Measurements from ENCODE around the gene SORL1.

SORL1 gene

DNA sequence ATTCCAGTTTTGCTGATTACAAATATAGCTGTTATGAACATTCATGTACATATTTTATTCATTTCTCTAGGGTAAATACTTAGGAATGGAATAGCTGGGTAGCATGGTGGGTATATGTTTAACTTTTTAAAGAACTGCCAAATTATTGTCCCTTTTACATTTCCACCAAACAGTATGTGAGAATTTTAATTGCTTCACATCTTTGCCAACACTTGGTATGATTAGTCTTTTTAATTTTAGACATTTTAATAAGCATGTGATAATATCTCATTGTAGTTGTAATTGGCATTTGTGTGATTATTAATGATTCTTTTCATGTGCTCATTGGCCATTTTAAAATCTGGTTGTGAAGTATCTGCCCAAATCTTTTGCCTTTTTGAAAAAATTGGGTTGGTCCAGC is 73.3 kb downstream of the SORL1 start:
- TF ChIP-seq, protein P1, sequence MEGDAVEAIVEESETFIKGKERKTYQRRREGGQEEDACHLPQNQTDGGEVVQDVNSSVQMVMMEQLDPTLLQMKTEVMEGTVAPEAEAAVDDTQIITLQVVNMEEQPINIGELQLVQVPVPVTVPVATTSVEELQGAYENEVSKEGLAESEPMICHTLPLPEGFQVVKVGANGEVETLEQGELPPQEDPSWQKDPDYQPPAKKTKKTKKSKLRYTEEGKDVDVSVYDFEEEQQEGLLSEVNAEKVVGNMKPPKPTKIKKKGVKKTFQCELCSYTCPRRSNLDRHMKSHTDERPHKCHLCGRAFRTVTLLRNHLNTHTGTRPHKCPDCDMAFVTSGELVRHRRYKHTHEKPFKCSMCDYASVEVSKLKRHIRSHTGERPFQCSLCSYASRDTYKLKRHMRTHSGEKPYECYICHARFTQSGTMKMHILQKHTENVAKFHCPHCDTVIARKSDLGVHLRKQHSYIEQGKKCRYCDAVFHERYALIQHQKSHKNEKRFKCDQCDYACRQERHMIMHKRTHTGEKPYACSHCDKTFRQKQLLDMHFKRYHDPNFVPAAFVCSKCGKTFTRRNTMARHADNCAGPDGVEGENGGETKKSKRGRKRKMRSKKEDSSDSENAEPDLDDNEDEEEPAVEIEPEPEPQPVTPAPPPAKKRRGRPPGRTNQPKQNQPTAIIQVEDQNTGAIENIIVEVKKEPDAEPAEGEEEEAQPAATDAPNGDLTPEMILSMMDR (IDR thresholded peaks at IDR 0.05; ENCODE audit: borderline replicate concordance, insufficient read depth, low read depth, low read length), result no peak
- H3K4me3 ChIP-seq (ENCODE audit: low read depth, low read length), result no peak overlapping the region

DNA sequence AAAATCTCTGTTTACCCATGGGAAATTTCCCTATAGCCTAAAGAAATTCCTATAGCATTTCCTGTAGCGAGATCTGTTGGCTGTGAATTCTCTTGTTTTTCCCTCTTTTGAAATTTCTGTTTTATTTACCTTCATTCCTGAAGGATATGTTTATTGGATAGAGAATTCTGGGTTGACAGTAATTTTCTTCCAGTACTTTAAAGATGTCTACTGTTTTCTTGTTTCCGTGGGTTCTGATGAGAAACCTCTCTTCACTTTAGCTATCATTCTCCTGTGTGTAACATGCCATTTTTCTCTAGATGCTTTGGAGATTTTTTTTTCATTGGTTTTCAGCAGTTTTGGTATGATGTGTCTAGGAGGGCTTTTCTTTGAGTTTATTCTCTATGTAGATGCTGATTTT is 78.1 kb downstream of the SORL1 start:
- no peak overlapping the region for H3K4me3 ChIP-seq (ENCODE audit: low read depth, low read length)
- TF ChIP-seq, protein P1 (IDR thresholded peaks at IDR 0.05; ENCODE audit: borderline replicate concordance, insufficient read depth, low read depth, low read length), result no peak

DNA sequence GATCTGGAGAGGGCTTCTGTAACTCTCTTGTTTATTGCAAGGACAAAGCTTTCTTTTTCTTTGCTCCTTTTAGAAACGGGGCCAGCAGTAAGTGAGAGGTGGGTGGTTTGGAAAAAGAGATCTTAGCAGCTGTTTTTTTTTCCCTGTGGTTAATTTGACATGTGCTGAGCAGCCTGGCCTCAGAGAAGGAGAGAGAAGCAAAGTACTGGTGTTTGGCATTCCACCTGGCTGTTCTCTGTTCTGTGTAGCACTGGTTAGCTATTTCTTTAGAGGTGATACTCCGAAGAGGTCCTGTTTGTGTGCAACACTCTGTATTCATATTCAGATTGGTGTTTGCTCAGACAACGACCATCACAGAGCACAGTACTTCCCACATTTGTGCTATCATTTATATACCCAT is 81.5 kb downstream of the SORL1 start:
- no peak overlapping the region for H3K4me3 ChIP-seq (ENCODE audit: low read depth, low read length)
- TF ChIP-seq, protein P1 (IDR thresholded peaks at IDR 0.05; ENCODE audit: borderline replicate concordance, insufficient read depth, low read depth, low read length), result no peak

DNA sequence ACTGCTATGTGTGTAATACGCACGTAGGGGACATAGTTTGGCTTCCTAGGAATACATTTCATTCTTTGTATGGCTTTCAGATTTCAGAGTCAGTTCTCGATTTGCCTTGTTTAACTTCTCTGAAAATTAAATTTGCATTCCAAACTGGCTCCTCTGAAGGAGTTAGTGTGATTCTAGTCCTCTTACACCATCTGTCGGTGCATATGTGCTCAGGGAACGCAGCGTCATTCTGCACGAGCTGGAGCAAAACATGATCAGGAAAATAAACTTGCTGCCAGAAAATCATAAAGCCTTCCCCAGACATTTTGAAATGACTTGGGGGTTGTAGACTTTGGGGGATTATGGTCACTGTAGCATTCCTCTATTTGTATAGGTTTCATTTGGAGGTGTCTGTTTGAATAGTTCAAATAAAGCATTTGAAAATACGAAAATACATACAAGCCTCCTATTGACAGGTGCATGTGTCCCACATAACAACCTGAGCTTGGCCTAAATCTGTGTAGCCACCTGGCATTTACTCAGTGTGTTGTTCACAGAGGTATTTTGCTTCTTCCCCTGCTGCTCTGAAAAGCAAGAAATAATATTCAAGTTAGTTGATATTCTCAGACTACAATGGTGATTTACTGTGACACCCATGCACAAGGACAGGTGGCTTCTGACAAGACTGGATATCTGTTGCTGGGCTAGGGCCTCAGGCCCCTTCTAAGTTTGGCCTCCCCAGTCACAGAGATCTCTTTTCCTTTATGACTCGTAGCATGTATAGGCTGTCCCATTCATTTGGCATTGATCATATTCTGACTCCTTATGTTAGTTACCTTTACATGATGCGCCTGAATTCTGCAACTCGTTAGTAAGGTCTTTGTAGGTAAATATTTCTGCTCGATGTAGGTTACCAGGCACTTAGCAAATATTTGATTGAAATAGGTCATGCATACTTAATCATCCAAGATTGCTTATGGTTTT is 82.3 kb downstream of the SORL1 start:
- TF ChIP-seq, protein P1 (IDR thresholded peaks at IDR 0.05; ENCODE audit: borderline replicate concordance, insufficient read depth, low read depth, low read length), result no peak
- H3K4me3 ChIP-seq (ENCODE audit: low read depth, low read length), result no peak overlapping the region

DNA sequence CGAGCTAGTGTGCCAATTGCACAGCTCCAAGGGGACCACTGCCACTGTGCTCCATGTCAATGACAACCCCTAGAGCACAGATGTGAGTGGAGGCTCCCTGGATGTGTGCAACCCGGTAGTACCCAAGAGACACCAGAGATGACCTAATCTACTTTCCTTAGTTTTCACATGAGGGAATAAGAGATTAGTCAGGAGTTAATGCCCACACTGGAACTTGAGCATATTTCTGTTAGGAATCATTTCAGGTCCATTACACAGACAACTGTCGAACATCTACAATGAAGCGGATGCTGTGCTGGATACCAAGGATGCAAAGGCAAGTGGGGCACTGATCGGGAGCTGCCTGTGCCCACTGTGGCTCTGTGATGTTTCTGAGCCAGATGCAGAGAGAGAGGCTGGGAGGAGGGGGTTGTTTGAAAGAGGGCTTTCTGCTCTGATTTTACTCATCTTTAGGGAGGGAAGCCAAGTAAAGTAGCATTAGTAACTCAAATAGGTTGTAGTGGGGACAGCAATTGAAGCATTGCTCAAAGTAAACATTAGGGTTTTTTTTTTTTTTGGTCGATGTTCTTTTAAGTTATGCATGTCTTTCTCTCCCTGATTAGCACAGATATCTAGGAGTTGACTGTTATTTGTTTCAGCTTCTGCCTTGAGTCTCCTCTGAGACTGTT is 83.1 kb downstream of the SORL1 start:
- H3K4me3 ChIP-seq (ENCODE audit: low read depth, low read length), result no peak overlapping the region

DNA sequence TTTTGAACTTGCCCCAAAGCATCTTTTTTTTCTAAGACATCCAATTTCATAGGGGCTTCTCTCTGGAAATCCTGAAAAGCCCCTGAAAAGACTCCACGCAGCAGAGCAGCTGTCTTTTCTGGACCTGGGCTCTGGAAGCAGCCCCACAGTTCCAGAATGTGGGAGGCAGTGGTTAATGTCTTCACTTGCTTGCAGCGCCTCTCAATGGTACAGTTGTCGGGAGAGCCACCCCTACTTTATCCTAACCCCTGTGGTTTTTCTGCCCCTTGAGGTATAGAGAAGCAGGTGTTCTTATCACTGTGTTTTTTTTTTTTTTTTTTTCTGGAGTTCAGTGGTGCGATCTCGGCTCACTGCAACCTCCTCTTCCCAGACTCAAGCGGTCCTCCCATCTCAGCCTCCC is 84.0 kb downstream of the SORL1 start:
- TF ChIP-seq, protein P1 (IDR thresholded peaks at IDR 0.05; ENCODE audit: borderline replicate concordance, insufficient read depth, low read depth, low read length), result no peak
- H3K4me3 ChIP-seq (ENCODE audit: low read depth, low read length), result no peak overlapping the region

More for the DNA sequence above, 83.1 kb downstream of the SORL1 start:
- TF ChIP-seq, protein P1 (IDR thresholded peaks at IDR 0.05; ENCODE audit: borderline replicate concordance, insufficient read depth, low read depth, low read length), result no peak
